CD8-positive, alpha-beta memory T cell (primary cell): ENCODE measurements around the gene PTGS1. TPM values are rescaled to one million over a fixed set of nuclear protein-coding genes. Genes with fewer than 3 reads are reported as not detected.
"Not testable (repeated sequence)": the region's sequence is repeated elsewhere in the genome, so short reads cannot be mapped to it uniquely, and the experiment has no call there.

Source experiments
- CTCF ChIA-PET: fragments of 350-600 bp; sonication (Branson Sonifier 250); formaldehyde crosslinking; loops from one replicate; lab custom pipeline; 2021; ENCODE audit warnings: antibody characterized with exemption; lab: Charles Lee
- POLR2A ChIA-PET: fragments of 350-600 bp; sonication (Branson Sonifier 250); formaldehyde crosslinking; loops from one replicate; lab custom pipeline; 2021; ENCODE audit warnings: antibody characterized with exemption; lab: Charles Lee
- DNase-seq, 5 donors: peaks; one replicate each; pipeline versions ENCODE4 v3.0.0 to v3.0.0-alpha.2; 2020 to 2022; ENCODE audit warnings: mixed read lengths in 1 of 5
- H3K27ac ChIP-seq: one replicate; pipeline ENCODE4 v1.7.0; 2013; ENCODE audit warnings: low read depth, mild to moderate bottlenecking, low read length, moderate library complexity
- H3K27me3 ChIP-seq: 2 replicates; pipeline ENCODE4 v1.7.0; 2013; ENCODE audit warnings: low read length, mild to moderate bottlenecking; ENCODE audit not compliant: insufficient read depth, poor library complexity, severe bottlenecking
- H3K36me3 ChIP-seq: 2 replicates; pipeline ENCODE4 v1.7.0; 2013; ENCODE audit warnings: mild to moderate bottlenecking, low read length, moderate library complexity; ENCODE audit not compliant: insufficient read depth
- H3K4me1 ChIP-seq: 2 replicates; pipeline ENCODE4 v1.7.0; 2013; ENCODE audit warnings: mild to moderate bottlenecking, low read length, moderate library complexity; ENCODE audit not compliant: insufficient read depth
- H3K4me3 ChIP-seq: 2 replicates; pipeline ENCODE4 v1.7.0; 2013; ENCODE audit warnings: mild to moderate bottlenecking, low read length
- H3K9me3 ChIP-seq: 2 replicates; pipeline ENCODE4 v1.7.0; 2013; ENCODE audit warnings: mild to moderate bottlenecking, low read length
- H3K27ac Mint-ChIP-seq, 8 donors: one replicate each; pipeline ENCODE4 v1.8.0; 2020 to 2021; ENCODE audit warnings: mixed read lengths in 8 of 8, mild to moderate bottlenecking in 6 of 8, inconsistent platforms in 3 of 8, moderate library complexity in 3 of 8
- H3K27me3 Mint-ChIP-seq, 2 donors: one replicate each; pipeline ENCODE4 v1.8.0; 2020 to 2021; ENCODE audit warnings: mixed read lengths in 2 of 2, mild to moderate bottlenecking in 1 of 2, moderate library complexity in 1 of 2
- H3K36me3 Mint-ChIP-seq, 3 donors: one replicate each; pipeline ENCODE4 v1.8.0; 2020 to 2021; ENCODE audit warnings: mixed read lengths in 3 of 3, inconsistent platforms in 1 of 3, mild to moderate bottlenecking in 1 of 3
- H3K4me1 Mint-ChIP-seq, 3 donors: one replicate each; pipeline ENCODE4 v1.8.0; 2020 to 2021; ENCODE audit warnings: mixed read lengths in 3 of 3, inconsistent platforms in 1 of 3, mild to moderate bottlenecking in 1 of 3
- H3K4me3 Mint-ChIP-seq, 7 donors: one replicate each; pipeline ENCODE4 v1.8.0; 2020 to 2021; ENCODE audit warnings: mixed read lengths in 7 of 7, mild to moderate bottlenecking in 6 of 7, moderate library complexity in 4 of 7, inconsistent platforms in 2 of 7
- H3K9me3 Mint-ChIP-seq, 5 donors: one replicate each; pipeline ENCODE4 v1.8.0; 2020 to 2022; ENCODE audit warnings: mixed read lengths in 5 of 5, mild to moderate bottlenecking in 3 of 5, moderate library complexity in 2 of 5, inconsistent platforms in 1 of 5
- polyA plus RNA-seq: library from polyadenylated mRNA; unstranded; fragments of 300-500 nt; fragmentation: Illumina TruSeq; gene quantifications from one replicate; pipeline ENCODE4 v1.2.3, GENCODE V29; 2021
- total RNA-seq, 2 experiments: library from RNA; stranded (reverse); gene quantifications; one replicate each; pipeline ENCODE4 v1.2.3, GENCODE V29; 2021

PTGS1 gene
- total and polyA plus RNA-seq, 3 experiments from 2014 or later, result 0.27 to 0.44 TPM; not detected in 1

DNA sequence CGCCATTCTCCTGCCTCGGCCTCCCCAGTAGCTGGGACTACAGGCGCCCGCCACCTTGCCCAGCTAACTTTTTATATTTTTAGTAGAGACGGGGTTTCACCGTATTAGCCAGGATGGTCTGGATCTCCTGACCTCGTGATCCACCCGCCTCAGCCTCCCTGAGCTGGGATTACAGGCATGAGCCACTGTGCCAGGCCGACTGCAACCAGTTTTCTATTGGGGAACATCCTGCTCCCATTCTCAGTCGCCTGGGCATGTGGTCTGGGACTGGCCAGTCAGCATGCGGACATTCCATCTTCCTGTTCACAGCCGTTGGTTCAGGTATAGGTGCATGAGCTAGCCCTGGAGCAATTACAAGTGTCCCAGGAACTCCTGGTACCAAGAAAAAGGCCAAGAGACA is 7.7 kb upstream of the PTGS1 start:
- H3K27me3 ChIP-seq, H3K4me3 ChIP-seq, POLR2A ChIA-PET, H3K9me3 ChIP-seq, DNase-seq, H3K4me3 Mint-ChIP-seq, H3K9me3 Mint-ChIP-seq, H3K4me1 ChIP-seq, H3K36me3 Mint-ChIP-seq, H3K4me1 Mint-ChIP-seq, H3K36me3 ChIP-seq, H3K27ac ChIP-seq: not testable (repeated sequence)
- CTCF ChIA-PET, result interaction anchor here (3.3 kb wide), 1 partner anchor 13 kb away, joined by 10 read pairs; no protein-coding TSS in a partner anchor
- Mint-ChIP-seq H3K27ac (peak overlapping the region in 1 of 8 donors; percentile 48), H3K27me3 (peaks cover 5 to 14% of the 10 kb centered on the region in 2 donors)

DNA sequence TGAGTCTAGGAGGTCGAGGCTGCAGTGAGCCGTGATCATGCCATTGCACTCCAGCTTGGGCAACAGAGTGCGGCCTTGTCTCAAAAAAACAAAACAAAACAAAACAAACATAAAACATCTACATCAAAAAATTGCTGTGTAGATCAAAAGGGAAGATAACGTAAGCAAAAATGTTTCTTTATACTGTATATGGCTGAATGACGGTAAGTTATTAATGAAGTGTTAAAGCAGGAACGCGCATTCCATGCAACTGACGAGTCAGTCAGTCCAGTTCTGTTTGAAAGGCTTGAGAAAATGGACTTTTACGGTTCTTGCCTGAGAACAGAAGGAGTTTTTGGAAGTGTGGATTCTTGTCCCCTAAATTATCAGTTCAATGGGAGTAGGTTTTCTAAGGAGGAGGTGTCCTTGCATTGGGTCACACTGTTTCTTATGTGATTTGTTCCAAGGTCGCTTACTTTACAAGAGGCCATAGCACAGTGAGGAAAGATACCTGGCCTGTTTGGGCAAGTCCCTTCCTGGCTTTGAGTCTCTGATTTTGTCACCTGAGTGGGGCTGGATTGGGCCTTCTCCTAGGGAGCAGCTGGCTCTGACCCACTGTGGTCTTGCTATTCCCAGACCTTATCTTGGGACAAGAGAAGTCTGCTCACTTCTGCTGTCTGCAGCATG is 6.6 kb upstream of the PTGS1 start:
- Histone ChIP-seq H3K36me3 (no peaks in the 10 kb centered on the region), H3K4me3 (no peak overlapping the region), H3K27ac (no peak overlapping the region), H3K4me1 (no peaks in the 10 kb centered on the region), H3K9me3 (no peaks in the 10 kb centered on the region), H3K27me3 (no peaks in the 10 kb centered on the region)
- Mint-ChIP-seq H3K4me3 (no peak overlapping the region), H3K36me3 (no peaks in the 10 kb centered on the region), H3K9me3 (peaks cover 0 to 3% (median 0%) of the 10 kb centered on the region in 5 donors), H3K27me3 (peaks cover 9 to 11% of the 10 kb centered on the region in 2 donors), H3K4me1 (no peaks in the 10 kb centered on the region), H3K27ac (no peak overlapping the region)
- POLR2A ChIA-PET, result no interaction called here
- no peak for DNase-seq
- CTCF ChIA-PET, result interaction anchor here (3.3 kb wide), 1 partner anchor 14 kb away, joined by 10 read pairs; no protein-coding TSS in a partner anchor

DNA sequence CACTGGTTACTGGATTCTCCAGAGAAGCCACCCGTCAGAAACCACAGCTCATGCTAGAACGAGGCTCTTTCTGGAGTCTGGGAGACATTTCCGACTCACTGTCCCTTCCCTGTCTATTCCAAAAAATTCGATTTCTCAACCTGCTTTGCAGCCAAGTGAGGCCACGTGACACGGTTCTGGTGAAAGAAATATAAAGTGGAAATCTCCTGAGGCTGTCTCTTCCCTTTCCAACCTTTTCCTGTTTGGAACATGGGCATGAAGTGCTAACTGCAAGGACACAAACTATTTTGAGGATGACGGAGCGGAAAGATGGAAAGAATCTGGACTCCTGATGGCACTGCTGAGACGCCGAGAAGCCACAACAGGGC is 6.1 kb upstream of the PTGS1 start:
- Histone ChIP-seq H3K27ac (no peak overlapping the region), H3K4me3 (no peak overlapping the region), H3K27me3 (no peaks in the 10 kb centered on the region), H3K4me1 (no peaks in the 10 kb centered on the region), H3K9me3 (no peaks in the 10 kb centered on the region), H3K36me3 (no peaks in the 10 kb centered on the region)
- Mint-ChIP-seq H3K4me1 (no peaks in the 10 kb centered on the region), H3K4me3 (no peak overlapping the region), H3K9me3 (peaks cover 0 to 3% (median 0%) of the 10 kb centered on the region in 5 donors), H3K27me3 (peaks cover 9 to 10% of the 10 kb centered on the region in 2 donors), H3K36me3 (no peaks in the 10 kb centered on the region), H3K27ac (no peak overlapping the region)
- DNase-seq, result no peak
- ChIA-PET POLR2A (no interaction called here), CTCF (no interaction called here)

DNA sequence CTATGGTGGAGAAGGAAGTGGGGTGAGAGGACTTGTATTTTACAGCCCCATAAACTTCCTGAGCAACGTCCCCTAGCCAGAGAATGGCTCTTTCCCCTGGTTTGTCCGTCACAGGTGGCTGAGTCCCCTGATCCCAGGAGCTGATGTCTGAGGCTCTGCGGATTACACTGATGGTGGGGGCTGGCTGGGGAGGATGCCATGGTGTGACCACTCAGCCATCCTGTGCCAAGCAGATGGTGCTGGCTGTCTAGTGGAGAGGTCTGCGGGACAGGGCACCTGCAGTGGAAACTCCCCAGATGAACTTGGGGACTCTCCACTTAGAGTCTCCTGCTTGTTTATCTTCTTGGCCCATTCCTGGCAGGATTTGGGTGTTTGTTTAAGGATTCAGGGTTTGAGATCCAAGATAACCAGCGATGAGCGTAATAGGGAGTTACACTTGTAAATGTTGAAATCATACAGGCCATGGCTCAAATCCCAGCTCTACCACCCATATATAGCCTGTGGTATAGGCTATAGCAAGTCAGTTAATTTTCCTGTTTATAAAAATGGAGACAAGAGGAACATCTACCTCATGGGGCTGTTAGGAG is 4.7 kb upstream of the PTGS1 start:
- DNase-seq, result no peak
- POLR2A ChIA-PET, result no interaction called here
- Histone ChIP-seq H3K36me3 (no peaks in the 10 kb centered on the region), H3K27me3 (no peaks in the 10 kb centered on the region), H3K4me1 (peaks cover 6% of the 10 kb centered on the region), H3K9me3 (no peaks in the 10 kb centered on the region), H3K27ac (no peak overlapping the region), H3K4me3 (no peak overlapping the region)
- Mint-ChIP-seq H3K9me3 (peaks cover 0 to 3% (median 0%) of the 10 kb centered on the region in 5 donors), H3K27me3 (peaks cover 16 to 18% of the 10 kb centered on the region in 2 donors), H3K36me3 (no peaks in the 10 kb centered on the region), H3K4me3 (no peak overlapping the region), H3K4me1 (peaks cover 4 to 10% (median 9%) of the 10 kb centered on the region in 3 donors), H3K27ac (no peak overlapping the region)
- CTCF ChIA-PET, result interaction anchor here (0.9 to 1.5 kb wide), 3 partner anchors 11 to 268 kb away, joined by 3 to 4 read pairs (median 3); no protein-coding TSS in a partner anchor

DNA sequence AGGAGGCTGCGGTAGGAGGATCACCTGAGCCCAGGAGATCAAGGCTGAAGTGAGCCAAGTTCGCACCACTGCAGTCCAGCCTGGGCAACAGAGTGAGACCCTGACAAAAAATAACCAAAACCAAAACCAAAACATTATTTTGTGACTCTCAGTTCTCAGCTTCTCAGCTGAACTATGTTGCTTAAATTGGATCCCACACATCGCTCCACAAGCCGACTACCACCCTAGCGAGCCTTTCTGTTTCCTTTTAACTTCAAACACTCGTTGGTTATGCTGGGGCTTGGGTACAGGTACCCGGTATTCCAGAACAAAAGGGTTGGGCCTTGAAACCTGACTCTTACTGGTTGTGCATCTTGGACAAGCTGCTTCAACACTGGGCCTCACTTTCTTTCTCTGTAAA is 3.8 kb upstream of the PTGS1 start:
- H3K4me1 ChIP-seq, result peaks cover 11% of the 10 kb centered on the region
- Mint-ChIP-seq H3K4me1 (peaks cover 7 to 14% (median 13%) of the 10 kb centered on the region in 3 donors), H3K27me3 (peaks cover 24 to 25% of the 10 kb centered on the region in 2 donors), H3K27ac (no peak overlapping the region), H3K9me3 (peaks cover 0 to 3% (median 0%) of the 10 kb centered on the region in 5 donors), H3K4me3 (no peak overlapping the region), H3K36me3 (no peaks in the 10 kb centered on the region)
- no peak overlapping the region for H3K27ac ChIP-seq
- H3K27me3 ChIP-seq, result peaks cover 4% of the 10 kb centered on the region
- ChIA-PET POLR2A (no interaction called here), CTCF (interaction anchor here (1.0 to 1.5 kb wide), 2 partner anchors 17 to 268 kb away, joined by 3 read pairs; no protein-coding TSS in a partner anchor)
- no peaks in the 10 kb centered on the region for H3K9me3 ChIP-seq
- no peak overlapping the region for H3K4me3 ChIP-seq
- DNase-seq, result no peak
- no peaks in the 10 kb centered on the region for H3K36me3 ChIP-seq

DNA sequence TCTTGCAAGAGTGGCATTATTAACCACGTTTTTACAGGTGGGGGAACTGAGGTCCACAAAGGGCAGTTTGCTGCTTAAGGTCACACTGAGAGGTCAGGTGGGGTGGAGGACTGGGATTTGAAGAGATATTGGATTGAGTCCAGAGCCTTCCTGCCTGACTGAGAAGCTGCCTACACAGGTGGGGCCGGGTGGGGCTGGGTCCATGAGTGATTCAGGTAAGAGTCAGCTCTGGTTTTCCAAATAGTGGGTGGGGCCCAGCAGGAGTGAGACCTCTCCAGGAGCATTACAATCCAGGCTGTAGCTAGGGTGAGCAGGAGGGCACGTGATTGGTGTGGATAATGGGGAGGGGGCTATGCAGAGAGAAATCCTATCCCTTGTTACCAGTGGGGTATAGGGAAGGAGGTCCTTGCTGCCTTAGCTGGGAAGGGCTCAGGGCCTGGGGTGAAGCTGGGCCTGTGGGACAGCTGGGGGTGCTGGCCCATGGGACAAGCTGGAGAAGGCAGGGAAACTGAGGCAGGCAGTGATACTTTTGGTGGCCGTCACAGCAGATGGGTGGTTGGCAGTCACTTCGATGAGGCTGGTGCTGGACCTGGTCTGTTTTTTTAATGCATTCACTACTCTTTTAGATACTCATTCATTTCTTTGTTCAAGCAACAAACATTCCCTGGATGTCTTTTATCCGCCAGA is 2.9 kb upstream of the PTGS1 start:
- H3K4me1 Mint-ChIP-seq, result peaks cover 7 to 14% (median 13%) of the 10 kb centered on the region in 3 donors
- H3K9me3 Mint-ChIP-seq, result peaks cover 0 to 3% (median 0%) of the 10 kb centered on the region in 5 donors
- H3K4me3 ChIP-seq, result no peak overlapping the region
- ChIA-PET CTCF (interaction anchor here (1.0 to 1.7 kb wide), 2 partner anchors 10 to 18 kb away, joined by 3 to 4 read pairs; no protein-coding TSS in a partner anchor), POLR2A (no interaction called here)
- H3K27ac Mint-ChIP-seq, result no peak overlapping the region
- no peak for DNase-seq
- no peaks in the 10 kb centered on the region for H3K36me3 ChIP-seq
- no peaks in the 10 kb centered on the region for H3K36me3 Mint-ChIP-seq
- H3K4me1 ChIP-seq, result peaks cover 11% of the 10 kb centered on the region
- peaks cover 4% of the 10 kb centered on the region for H3K27me3 ChIP-seq
- H3K9me3 ChIP-seq, result no peaks in the 10 kb centered on the region
- peaks cover 31 to 32% of the 10 kb centered on the region in 2 donors for H3K27me3 Mint-ChIP-seq
- no peak overlapping the region for H3K4me3 Mint-ChIP-seq
- H3K27ac ChIP-seq, result no peak overlapping the region

DNA sequence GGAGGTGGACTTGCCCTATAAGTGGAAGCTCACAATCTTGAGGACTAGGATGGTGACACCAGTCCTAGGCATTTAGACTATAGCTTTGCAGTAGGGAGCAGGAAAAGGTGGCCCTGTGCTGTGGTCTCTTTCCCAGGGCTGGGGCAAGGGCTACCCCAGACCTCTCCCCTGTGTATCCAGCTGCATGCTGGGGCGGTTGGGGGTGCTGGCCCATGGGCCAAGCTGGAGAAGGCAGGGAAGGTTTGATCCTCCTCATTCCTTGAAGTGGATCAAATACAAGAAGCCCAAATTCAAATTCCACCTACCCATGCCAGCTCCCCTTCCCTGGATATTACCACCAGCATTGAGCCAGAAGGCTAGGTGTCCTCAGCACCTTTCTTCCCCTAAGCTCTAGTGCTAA is 2.2 kb upstream of the PTGS1 start:
- peaks cover 4% of the 10 kb centered on the region for H3K27me3 ChIP-seq
- peaks cover 0 to 3% (median 0%) of the 10 kb centered on the region in 5 donors for H3K9me3 Mint-ChIP-seq
- H3K4me3 Mint-ChIP-seq, result no peak overlapping the region
- POLR2A ChIA-PET, result no interaction called here
- DNase-seq, result no peak
- no peak overlapping the region for H3K4me3 ChIP-seq
- peaks cover 7 to 14% (median 13%) of the 10 kb centered on the region in 3 donors for H3K4me1 Mint-ChIP-seq
- no peaks in the 10 kb centered on the region for H3K36me3 ChIP-seq
- H3K4me1 ChIP-seq, result peaks cover 11% of the 10 kb centered on the region
- no peaks in the 10 kb centered on the region for H3K36me3 Mint-ChIP-seq
- no peak overlapping the region for H3K27ac ChIP-seq
- peaks cover 30 to 31% of the 10 kb centered on the region in 2 donors for H3K27me3 Mint-ChIP-seq
- H3K27ac Mint-ChIP-seq, result peak overlapping the region in 1 of 8 donors; percentile 83
- H3K9me3 ChIP-seq, result no peaks in the 10 kb centered on the region
- CTCF ChIA-PET, result interaction anchor here (1.7 kb wide), 1 partner anchor 10 kb away, joined by 4 read pairs; no protein-coding TSS in a partner anchor
